Colonic mucosa (tissue), 4 donors: ENCODE results near the gene MXRA5. TPM values are rescaled to one million over a fixed set of nuclear protein-coding genes. Genes with fewer than 3 reads are reported as not detected.

ENCODE experiments used
- DNase-seq: peaks from one replicate; pipeline ENCODE4 v3.0.0-alpha.2; 2020
- H3K27ac ChIP-seq: fragments of 200-600 bp; one replicate; pipeline ENCODE4 v1.8.0; 2021
- H3K27me3 ChIP-seq: fragments of 200-600 bp; one replicate; pipeline ENCODE4 v1.8.0; 2021
- H3K36me3 ChIP-seq: fragments of 200-600 bp; one replicate; pipeline ENCODE4 v1.8.0; 2021
- H3K4me1 ChIP-seq: fragments of 200-600 bp; one replicate; pipeline ENCODE4 v1.8.0; 2021; ENCODE audit warnings: mild to moderate bottlenecking
- H3K4me3 ChIP-seq: fragments of 200-600 bp; one replicate; pipeline ENCODE4 v1.8.0; 2021
- H3K9ac ChIP-seq, 2 donors: one replicate each; pipeline ENCODE4 v1.7.0; 2013; ENCODE audit warnings: control low read depth in 2 of 2, low read depth in 2 of 2, low read length in 2 of 2
- H3K9me3 ChIP-seq: fragments of 200-600 bp; one replicate; pipeline ENCODE4 v1.8.0; 2021
- intact Hi-C: fragments of 100-400 bp; cut with DNase I; formaldehyde crosslinking; loops from one replicate; pipeline ENCODE4 v1.14.1; 2022
- total RNA-seq, 2 donors: library from RNA; stranded (reverse); fragmentation: NEBNext Ultra II Directional in 1 of 2; extraction: Animal tissue kit (Norgen Biotek cat#: 25700) in 1 of 2; gene quantifications; one replicate each; pipeline ENCODE4 v1.2.1, GENCODE V29; 2021
- TF ChIP-seq, protein P1 (sequence below): fragments of 200-600 bp; IDR thresholded peaks from one replicate; pipeline ENCODE4 v1.8.0; 2022; ENCODE audit warnings: antibody characterized with exemption, mild to moderate bottlenecking
- donor health status: healthy.
- donor health status: DM: no; HTN: no; CAD: no.
- donor health status: DM: no; HTN: no; CAD: no.

MXRA5 gene
- total RNA-seq, 2 donors from 2014 or later = 2.4 to 6.6 TPM

DNA sequence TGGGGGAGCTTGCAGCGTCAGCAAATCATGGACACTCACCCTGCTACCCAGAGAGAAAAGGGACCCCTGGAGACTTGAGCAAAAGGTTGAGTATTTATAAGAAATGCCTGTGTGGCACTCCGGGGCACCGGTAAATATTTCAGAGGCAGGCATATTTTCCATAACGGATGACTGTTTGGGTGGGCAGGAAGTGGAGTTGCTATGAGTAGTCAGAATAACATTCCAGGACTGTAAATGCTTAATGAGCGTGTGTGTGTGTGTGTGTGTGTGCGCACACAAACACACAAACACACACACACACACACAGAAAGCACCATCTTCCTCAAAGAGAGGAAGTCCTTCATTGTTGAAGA is 74.6 kb downstream of the MXRA5 start:
- TF ChIP-seq, protein P1, sequence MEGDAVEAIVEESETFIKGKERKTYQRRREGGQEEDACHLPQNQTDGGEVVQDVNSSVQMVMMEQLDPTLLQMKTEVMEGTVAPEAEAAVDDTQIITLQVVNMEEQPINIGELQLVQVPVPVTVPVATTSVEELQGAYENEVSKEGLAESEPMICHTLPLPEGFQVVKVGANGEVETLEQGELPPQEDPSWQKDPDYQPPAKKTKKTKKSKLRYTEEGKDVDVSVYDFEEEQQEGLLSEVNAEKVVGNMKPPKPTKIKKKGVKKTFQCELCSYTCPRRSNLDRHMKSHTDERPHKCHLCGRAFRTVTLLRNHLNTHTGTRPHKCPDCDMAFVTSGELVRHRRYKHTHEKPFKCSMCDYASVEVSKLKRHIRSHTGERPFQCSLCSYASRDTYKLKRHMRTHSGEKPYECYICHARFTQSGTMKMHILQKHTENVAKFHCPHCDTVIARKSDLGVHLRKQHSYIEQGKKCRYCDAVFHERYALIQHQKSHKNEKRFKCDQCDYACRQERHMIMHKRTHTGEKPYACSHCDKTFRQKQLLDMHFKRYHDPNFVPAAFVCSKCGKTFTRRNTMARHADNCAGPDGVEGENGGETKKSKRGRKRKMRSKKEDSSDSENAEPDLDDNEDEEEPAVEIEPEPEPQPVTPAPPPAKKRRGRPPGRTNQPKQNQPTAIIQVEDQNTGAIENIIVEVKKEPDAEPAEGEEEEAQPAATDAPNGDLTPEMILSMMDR = no peak
- Histone ChIP-seq H3K27me3 (no peaks in the 10 kb centered on the region), H3K27ac (no peak overlapping the region), H3K4me1 (no peaks in the 10 kb centered on the region), H3K36me3 (no peaks in the 10 kb centered on the region), H3K4me3 (no peak overlapping the region), H3K9ac (no peak overlapping the region), H3K9me3 (no peaks in the 10 kb centered on the region)
- intact Hi-C loops = no loop called here
- no peak for DNase-seq

DNA sequence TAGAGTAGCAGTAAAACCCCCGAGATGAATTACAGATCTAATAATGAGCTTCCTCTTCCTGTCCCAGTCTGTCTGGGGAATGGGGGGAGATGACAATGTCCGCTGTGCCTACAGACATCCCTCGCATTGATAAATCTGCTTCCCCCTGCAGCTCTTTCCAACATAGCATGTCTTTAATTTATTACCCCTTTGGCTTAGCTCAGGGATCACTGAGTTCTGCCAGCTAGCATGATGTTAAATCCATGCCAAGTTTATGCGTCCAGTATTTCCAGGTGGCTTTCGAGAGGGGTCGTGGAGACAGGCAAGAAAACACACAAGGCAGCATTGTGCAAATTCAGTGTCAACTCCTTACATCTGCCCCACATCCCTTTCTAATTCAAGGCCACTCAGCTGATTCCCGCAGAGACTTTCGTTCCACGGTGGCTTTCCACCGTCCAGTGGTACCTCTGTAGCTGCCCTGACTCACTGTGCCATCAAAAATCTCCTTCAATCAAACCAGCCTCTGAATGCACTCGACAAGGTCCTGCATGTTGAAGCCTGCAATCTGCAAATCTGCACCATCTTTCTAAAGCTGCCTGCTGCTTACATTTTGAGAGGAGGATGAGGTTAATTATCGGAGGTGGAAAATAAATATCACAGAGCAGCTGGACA is 75.1 kb downstream of the MXRA5 start:
- TF ChIP-seq, protein P1 = no peak
- Histone ChIP-seq H3K4me1 (no peaks in the 10 kb centered on the region), H3K9ac (no peak overlapping the region), H3K27ac (no peak overlapping the region), H3K4me3 (no peak overlapping the region), H3K36me3 (no peaks in the 10 kb centered on the region), H3K9me3 (no peaks in the 10 kb centered on the region), H3K27me3 (no peaks in the 10 kb centered on the region)
- intact Hi-C loops = no loop called here
- no peak for DNase-seq

DNA sequence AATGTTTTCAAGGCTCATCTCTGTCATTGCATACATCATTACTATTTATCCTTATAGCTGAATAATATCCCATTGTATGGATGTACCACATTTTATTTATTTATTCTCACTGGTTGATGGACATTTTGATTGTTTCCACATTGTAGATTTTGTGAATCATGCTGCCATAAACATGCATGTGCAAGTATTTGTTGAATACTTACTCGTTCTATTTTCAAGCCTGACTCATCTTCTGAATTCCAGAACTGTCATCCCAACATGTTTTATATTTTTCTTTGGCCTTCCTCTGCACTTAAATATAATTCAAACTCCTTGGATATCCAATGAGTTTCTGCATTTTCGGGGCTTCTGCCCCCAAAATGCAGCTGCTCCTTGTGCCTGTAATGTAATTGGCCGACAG is 77.6 kb downstream of the MXRA5 start:
- intact Hi-C loops = no loop called here
- TF ChIP-seq, protein P1 = no peak
- no peak overlapping the region for H3K4me3 ChIP-seq
- no peak overlapping the region for H3K9ac ChIP-seq
- H3K27ac ChIP-seq = no peak overlapping the region
- no peaks in the 10 kb centered on the region for H3K4me1 ChIP-seq
- H3K36me3 ChIP-seq = no peaks in the 10 kb centered on the region
- no peaks in the 10 kb centered on the region for H3K9me3 ChIP-seq
- no peaks in the 10 kb centered on the region for H3K27me3 ChIP-seq
- DNase-seq = no peak

DNA sequence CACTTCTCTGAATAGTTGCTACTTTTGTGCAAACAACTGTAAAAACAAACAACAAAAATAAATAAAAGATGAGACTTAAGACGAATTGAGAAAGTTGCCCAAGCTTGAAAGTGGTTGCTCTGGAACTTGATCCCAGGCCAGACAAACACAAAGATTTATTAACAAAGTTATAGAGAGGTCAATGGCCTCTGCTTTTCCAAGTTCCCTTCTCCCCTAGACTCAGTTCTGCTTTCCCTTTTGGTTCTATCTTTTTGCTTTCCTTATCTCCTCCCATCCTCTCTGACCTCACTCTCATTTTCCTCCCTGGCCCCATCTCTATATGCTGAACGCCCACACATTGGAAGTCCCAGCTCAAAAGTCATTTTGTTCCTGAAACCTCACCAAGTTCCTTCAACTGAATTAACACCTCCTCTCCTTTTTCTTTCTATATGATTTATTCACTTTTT is 82.7 kb downstream of the MXRA5 start:
- Histone ChIP-seq H3K9me3 (no peaks in the 10 kb centered on the region), H3K27me3 (no peaks in the 10 kb centered on the region), H3K9ac (no peak overlapping the region), H3K4me3 (no peak overlapping the region), H3K4me1 (no peaks in the 10 kb centered on the region), H3K36me3 (no peaks in the 10 kb centered on the region), H3K27ac (no peak overlapping the region)
- no peak for DNase-seq
- intact Hi-C loops = no loop called here
- TF ChIP-seq, protein P1 = no peak

DNA sequence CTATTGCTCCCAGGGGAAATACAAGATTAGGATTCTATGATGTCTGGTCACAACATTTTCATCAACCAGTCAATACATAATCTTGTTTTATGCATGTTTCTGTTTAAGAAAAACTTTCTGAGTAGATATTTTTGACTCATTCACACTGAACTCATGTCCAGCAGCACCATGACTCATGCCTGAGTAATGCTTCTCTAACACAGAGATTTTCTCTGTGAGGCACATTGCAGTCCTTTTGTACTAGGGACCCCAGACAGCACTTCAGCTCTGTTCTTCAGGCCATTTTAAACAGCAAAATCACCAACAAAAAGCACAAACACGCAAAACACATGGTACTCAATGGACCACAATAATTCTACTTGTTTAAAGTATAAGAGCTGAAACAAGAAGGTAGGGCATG is 83.6 kb downstream of the MXRA5 start:
- Histone ChIP-seq H3K36me3 (no peaks in the 10 kb centered on the region), H3K27me3 (no peaks in the 10 kb centered on the region), H3K27ac (no peak overlapping the region), H3K9ac (no peak overlapping the region), H3K4me1 (no peaks in the 10 kb centered on the region), H3K9me3 (no peaks in the 10 kb centered on the region), H3K4me3 (no peak overlapping the region)
- intact Hi-C loops = no loop called here
- DNase-seq = no peak
- TF ChIP-seq, protein P1 = no peak
